PC-3 (cell line): Measurements from ENCODE around the gene SFTPB.

Experiments
- EZH2 ChIP-seq: fragments of 300-600 bp; sonication (generic); IDR thresholded peaks from one replicate; pipeline ENCODE4 v1.6.1; 2017; ENCODE audit warnings: antibody characterized with exemption, mild to moderate bottlenecking, low read length; ENCODE audit not compliant: unreplicated experiment
- TF ChIP-seq, protein P1 (sequence below): fragments of 300-600 bp; sonication (generic); conservative IDR thresholded peaks from 2 replicates; pipeline ENCODE4 v1.5.1; 2017; ENCODE audit warnings: antibody characterized with exemption, low read depth, mild to moderate bottlenecking, low read length

DNA sequence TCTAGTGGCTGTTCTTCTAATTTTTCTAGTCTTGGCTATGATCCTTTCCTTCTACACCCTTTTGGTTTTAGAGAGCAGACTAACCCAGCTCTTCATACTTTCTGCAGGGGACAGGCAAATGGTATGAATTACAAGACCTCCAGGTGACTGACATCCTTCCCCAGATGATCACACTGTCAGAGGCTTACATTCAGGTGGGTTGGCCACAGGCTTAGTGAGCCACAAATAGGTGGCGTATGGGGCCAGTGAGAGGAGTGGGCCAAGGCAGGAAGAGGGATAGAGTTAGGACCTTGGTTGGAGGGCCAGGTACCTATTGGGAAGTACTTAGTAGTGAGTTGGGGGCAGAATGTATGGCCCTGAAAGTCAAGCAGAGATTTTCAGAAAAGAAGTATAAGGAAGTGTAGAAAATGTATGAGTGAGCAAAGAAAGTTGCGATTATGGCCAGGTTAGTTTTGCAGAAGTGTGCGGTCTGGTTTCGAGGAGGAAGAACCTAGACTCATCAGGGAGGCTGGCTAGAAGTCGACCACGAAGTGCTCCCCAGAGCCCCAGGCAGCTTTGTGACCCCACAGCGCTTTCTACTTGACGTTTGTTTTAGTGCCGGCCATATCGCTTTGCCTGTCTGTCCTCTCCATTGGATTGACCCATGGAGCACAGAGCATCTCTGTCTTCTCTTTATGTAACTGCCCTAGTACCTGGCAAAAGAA is 20.0 kb downstream of the SFTPB start:
- TF ChIP-seq, protein P1, sequence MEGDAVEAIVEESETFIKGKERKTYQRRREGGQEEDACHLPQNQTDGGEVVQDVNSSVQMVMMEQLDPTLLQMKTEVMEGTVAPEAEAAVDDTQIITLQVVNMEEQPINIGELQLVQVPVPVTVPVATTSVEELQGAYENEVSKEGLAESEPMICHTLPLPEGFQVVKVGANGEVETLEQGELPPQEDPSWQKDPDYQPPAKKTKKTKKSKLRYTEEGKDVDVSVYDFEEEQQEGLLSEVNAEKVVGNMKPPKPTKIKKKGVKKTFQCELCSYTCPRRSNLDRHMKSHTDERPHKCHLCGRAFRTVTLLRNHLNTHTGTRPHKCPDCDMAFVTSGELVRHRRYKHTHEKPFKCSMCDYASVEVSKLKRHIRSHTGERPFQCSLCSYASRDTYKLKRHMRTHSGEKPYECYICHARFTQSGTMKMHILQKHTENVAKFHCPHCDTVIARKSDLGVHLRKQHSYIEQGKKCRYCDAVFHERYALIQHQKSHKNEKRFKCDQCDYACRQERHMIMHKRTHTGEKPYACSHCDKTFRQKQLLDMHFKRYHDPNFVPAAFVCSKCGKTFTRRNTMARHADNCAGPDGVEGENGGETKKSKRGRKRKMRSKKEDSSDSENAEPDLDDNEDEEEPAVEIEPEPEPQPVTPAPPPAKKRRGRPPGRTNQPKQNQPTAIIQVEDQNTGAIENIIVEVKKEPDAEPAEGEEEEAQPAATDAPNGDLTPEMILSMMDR: no peak
- no peak for TF ChIP-seq EZH2
